Muscle of leg (tissue), 11 donors: ENCODE results near the gene CEMIP2. TPM values are rescaled to one million over a fixed set of nuclear protein-coding genes. Genes with fewer than 3 reads are reported as not detected.

Source experiments
- DNase-seq: peaks from one replicate; pipeline ENCODE4 v3.0.0; 2013
- H3K27ac ChIP-seq: one replicate; pipeline ENCODE4 v1.5.1; 2013; ENCODE audit warnings: mild to moderate bottlenecking, low read length, control low read depth
- H3K27me3 ChIP-seq: one replicate; pipeline ENCODE4 v1.6.1; 2013; ENCODE audit warnings: low read length; ENCODE audit not compliant: control insufficient read depth, insufficient read depth
- H3K36me3 ChIP-seq: one replicate; pipeline ENCODE4 v1.6.1; 2013; ENCODE audit warnings: low read length; ENCODE audit not compliant: control insufficient read depth, insufficient read depth
- H3K4me1 ChIP-seq: one replicate; pipeline ENCODE4 v1.6.1; 2013; ENCODE audit warnings: low read length; ENCODE audit not compliant: control insufficient read depth, insufficient read depth
- H3K4me3 ChIP-seq: one replicate; pipeline ENCODE4 v1.5.1; 2013; ENCODE audit warnings: low read length, control low read depth
- H3K9me3 ChIP-seq: replicated peaks from 2 replicates; pipeline ENCODE4 v1.6.1; 2013; ENCODE audit warnings: low read depth, low read length; ENCODE audit not compliant: control insufficient read depth
- WGBS: methylation state at CpG from one replicate; pipeline ENCODE4 v1.1.5; 2013; ENCODE audit warnings: missing lambda C conversion rate; ENCODE audit not compliant: insufficient coverage; 5-methylcytosine and 5-hydroxymethylcytosine counted together
- polyA plus RNA-seq, 8 donors: library from polyadenylated mRNA; unstranded; fragments of 120-200 nt; gene quantifications; one replicate each; pipeline versions ENCODE4 v1.2.1 to v1.2.3, GENCODE V29; 2013; ENCODE audit warnings: inconsistent platforms in 1 of 8, low replicate concordance in 1 of 8; ENCODE audit not compliant: insufficient read length in 8 of 8, insufficient read depth in 1 of 8
- total RNA-seq: library from RNA; stranded (reverse); fragments of 120-200 nt; gene quantifications from one replicate; pipeline ENCODE4 v1.2.4, GENCODE V29; 2013

CEMIP2 gene
- total and polyA plus RNA-seq, 9 donors = 19.9 to 44.6 (median 26.3) TPM

DNA sequence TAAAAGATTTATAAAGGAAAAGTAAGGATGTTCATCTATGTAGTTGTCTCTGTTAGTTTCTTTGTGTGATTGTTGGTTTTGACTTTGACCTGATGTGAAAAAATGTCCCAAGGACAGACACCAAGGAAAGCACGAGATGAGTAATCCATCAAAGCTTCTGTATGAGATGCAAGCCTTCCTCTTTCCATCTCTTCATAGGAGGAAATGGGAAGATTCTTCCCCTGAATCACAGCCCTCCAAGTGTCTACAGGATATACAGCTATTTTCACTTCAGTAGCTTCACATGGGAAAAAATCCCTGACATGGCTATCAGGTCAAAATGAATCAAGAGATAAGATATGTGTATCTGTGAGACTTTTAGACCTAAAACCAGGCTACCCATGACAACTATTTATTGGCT lies 29.0 kb upstream of the CEMIP2 start:
- no peaks in the 10 kb centered on the region for H3K27me3 ChIP-seq
- H3K9me3 ChIP-seq = no peaks in the 10 kb centered on the region
- WGBS = no CpG with 5 or more reads among the region's 1 CpG
- no peak overlapping the region for H3K4me3 ChIP-seq
- H3K27ac ChIP-seq = no peak overlapping the region
- DNase-seq = no peak
- H3K4me1 ChIP-seq = no peaks in the 10 kb centered on the region
- no peaks in the 10 kb centered on the region for H3K36me3 ChIP-seq

DNA sequence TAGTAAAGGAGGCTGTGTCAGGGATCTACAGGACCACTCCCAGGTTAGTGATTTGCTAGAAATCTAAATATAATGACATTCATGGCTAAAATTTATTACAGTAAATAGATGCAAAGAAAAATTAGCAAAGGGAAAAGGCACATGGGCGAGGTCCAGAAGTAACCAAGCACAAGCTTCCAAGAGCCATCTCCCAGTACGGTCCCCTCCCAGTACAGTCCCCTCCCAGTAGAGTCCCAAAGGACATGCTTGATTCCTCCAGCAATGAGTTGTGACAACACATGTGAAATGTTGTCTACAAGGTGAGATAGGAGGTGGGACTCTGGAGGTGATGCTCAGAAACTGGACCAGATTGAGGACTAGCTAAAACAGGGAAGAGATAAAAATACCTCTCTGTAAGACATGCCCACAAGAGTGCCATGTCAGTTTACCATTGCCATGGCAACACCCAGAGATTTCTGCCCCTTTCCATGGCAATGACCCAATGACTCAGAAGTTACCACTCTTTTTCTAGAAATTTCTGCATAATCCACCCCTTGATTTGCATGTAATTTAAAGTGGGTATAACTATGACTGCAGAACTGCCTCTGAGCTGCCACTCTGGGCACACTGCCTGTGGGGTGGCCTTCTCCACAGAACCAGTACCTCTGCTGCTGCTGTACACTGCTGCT lies 27.9 kb upstream of the CEMIP2 start:
- no peaks in the 10 kb centered on the region for H3K9me3 ChIP-seq
- no peak for DNase-seq
- no CpG with 5 or more reads among the region's 2 CpGs for WGBS
- no peaks in the 10 kb centered on the region for H3K36me3 ChIP-seq
- H3K4me1 ChIP-seq = no peaks in the 10 kb centered on the region
- H3K27ac ChIP-seq = no peak overlapping the region
- H3K4me3 ChIP-seq = no peak overlapping the region
- H3K27me3 ChIP-seq = no peaks in the 10 kb centered on the region

DNA sequence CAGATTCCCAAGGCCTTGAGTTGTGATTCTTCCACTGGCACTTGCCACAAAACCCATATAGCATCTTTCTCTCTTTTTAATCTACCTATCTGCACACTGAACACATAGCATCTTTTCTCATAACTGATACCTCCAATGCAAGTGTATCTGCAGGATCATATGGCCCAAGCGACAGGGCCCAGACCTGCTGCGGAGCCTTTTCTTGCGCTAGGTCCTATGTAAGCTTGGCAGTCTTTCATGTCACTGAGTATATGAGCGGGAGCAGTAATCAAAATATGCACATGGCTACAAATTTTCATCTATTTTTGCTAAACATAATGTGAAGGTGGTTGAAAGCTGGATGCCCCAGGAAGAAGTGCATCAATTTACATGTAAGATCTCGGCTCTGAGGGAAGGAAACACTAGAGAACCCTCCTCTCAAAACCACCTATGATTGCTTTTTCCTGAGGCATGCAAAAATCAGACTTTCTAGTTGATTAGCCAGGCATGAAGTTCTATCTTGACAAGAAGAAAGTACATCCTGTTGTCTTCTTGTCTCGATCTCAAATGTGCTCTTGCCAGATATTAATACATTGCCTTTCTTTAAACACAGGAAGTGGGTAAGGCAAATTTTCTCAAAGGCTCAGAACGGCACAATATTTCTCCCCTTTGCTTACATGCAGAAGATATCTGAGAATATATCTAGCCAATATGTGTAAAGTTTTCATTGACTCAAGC lies 26.9 kb upstream of the CEMIP2 start:
- no peaks in the 10 kb centered on the region for H3K36me3 ChIP-seq
- no peaks in the 10 kb centered on the region for H3K27me3 ChIP-seq
- DNase-seq = no peak
- no CpG with 5 or more reads among the region's 7 CpGs for WGBS
- H3K4me1 ChIP-seq = no peaks in the 10 kb centered on the region
- H3K27ac ChIP-seq = no peak overlapping the region
- H3K9me3 ChIP-seq = no peaks in the 10 kb centered on the region
- H3K4me3 ChIP-seq = no peak overlapping the region

DNA sequence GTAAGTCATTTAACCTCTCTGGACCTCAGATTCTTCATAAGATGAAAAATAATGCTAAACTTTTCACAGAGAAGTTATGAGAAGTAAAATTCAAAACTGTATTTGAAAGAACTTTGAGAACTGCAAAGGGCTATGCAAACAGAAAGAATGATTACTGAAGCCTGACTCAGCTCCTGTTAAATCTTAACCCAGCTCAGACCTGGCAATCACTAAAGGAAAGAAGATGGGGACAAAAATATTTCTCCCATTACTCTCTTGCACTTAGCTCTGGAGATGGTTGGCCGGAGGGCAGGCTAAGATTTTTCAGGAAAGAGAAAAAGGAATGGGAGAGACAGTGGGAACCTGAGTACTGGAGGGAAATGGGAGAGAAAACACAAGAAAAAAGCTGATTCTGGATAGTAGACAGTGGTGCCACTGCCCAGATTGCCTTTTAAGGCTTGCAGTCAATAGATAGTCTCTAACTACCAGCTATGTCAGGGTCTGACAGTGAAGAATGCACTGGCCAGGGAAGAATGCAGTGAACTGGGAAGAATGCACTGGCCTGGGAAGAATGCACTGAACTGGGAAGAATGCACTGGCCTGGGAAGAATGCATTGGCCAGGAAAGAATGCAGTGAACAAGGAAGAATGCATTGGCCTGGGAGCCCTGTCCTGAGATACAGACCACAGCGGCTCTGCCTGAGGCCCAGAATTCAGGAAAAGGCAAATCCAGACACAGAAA lies 25.2 kb upstream of the CEMIP2 start:
- peak; percentile 32 for DNase-seq
- WGBS = 71% methylated on average over 1 of the region's 2 CpGs
- Histone ChIP-seq H3K27me3 (no peaks in the 10 kb centered on the region), H3K27ac (no peak overlapping the region), H3K4me3 (no peak overlapping the region), H3K36me3 (no peaks in the 10 kb centered on the region), H3K4me1 (no peaks in the 10 kb centered on the region), H3K9me3 (no peaks in the 10 kb centered on the region)

DNA sequence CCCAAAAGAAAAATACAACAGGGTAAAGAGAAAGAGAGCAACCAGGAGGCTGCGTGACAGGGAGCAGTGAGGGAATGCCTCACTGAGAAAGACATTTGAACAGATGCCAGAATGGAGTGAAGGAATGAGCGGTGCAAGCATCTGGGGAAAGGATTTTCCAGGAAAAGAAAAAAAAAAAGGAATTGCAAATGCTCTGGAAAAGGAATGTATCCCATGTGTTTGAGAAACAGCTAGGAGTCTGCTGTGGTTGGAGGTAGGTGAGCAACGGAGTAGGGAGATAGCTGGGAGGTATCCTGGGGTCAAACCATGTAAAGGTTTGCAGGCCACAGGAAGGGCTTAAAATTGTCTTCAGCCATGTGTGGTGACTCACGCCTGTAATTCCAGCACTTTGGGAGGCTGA lies 23.6 kb upstream of the CEMIP2 start:
- H3K27ac ChIP-seq = no peak overlapping the region
- no peaks in the 10 kb centered on the region for H3K9me3 ChIP-seq
- no peak overlapping the region for H3K4me3 ChIP-seq
- H3K36me3 ChIP-seq = no peaks in the 10 kb centered on the region
- 19% methylated on average over 3 of the region's 4 CpGs for WGBS
- H3K4me1 ChIP-seq = no peaks in the 10 kb centered on the region
- no peaks in the 10 kb centered on the region for H3K27me3 ChIP-seq
- DNase-seq = peak; percentile 70

DNA sequence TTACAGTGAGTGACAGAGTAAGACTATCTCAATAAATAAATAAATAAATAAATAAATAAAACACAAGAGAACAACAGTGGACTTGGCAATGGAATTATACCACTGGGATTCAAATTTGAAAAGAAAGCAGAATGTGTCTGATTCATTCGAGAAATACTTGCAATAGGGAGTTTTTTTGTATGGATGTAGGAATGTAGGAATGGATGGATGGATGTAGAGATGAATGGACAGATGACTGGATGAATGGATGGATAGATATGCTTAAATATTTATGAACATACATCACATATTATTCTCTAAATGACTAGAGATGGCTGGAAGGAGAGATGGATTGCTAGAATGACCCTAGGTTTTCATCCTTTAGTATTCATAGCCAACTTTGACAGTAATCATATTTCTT lies 22.0 kb upstream of the CEMIP2 start:
- no peaks in the 10 kb centered on the region for H3K9me3 ChIP-seq

DNA sequence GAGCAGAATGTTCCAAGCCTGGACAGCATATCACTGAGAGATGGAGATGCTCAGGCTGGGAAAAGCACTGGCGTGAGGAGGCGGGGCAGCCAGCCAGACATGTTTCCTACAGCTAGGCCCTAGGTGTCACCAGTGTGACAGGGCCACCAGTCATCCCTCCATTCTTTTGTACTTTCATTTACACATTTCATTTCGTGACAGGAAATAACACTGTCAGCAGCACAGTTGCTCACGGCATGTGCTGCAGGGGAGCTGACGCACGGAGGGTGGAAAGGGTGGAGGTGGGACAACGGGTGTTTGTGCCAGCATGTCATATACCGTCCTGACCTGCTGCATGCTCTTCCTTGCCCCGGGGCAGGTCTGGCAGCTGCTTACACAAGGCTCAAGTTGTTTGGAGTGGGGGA lies 14.8 kb upstream of the CEMIP2 start:
- H3K36me3 ChIP-seq = no peaks in the 10 kb centered on the region
- no peaks in the 10 kb centered on the region for H3K27me3 ChIP-seq
- DNase-seq = no peak
- 57% methylated on average over 6 of the region's 9 CpGs for WGBS
- no peak overlapping the region for H3K4me3 ChIP-seq
- no peaks in the 10 kb centered on the region for H3K9me3 ChIP-seq
- H3K4me1 ChIP-seq = no peaks in the 10 kb centered on the region
- no peak overlapping the region for H3K27ac ChIP-seq

More for the DNA sequence above, 22.0 kb upstream of the CEMIP2 start:
- Histone ChIP-seq H3K36me3 (no peaks in the 10 kb centered on the region), H3K27me3 (no peaks in the 10 kb centered on the region), H3K4me3 (no peak overlapping the region), H3K4me1 (no peaks in the 10 kb centered on the region), H3K27ac (no peak overlapping the region)
- no peak for DNase-seq
- no CpG with 5 or more reads among the region's 1 CpG for WGBS

DNA sequence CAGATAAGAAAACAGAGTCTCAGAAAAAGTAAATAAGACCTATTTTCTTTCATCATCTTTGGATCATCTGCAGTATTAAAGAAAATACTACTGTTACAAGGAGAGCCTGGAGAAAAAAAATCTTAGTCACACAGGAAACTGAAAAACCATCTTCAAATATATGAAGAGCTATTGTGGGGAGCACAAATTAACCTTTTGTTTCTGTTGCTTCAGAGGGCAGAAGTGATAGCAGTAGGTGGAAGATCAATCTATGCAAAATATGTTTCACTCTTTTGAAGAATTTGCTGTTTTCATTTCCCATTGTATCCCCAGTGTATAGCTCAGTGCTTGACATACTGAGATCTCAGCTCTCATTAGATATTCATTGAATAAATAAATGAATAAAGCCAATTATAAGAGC lies 13.1 kb upstream of the CEMIP2 start:
- DNase-seq = no peak
- Histone ChIP-seq H3K4me1 (no peaks in the 10 kb centered on the region), H3K27ac (no peak overlapping the region), H3K36me3 (no peaks in the 10 kb centered on the region), H3K27me3 (no peaks in the 10 kb centered on the region), H3K4me3 (no peak overlapping the region), H3K9me3 (no peaks in the 10 kb centered on the region)

DNA sequence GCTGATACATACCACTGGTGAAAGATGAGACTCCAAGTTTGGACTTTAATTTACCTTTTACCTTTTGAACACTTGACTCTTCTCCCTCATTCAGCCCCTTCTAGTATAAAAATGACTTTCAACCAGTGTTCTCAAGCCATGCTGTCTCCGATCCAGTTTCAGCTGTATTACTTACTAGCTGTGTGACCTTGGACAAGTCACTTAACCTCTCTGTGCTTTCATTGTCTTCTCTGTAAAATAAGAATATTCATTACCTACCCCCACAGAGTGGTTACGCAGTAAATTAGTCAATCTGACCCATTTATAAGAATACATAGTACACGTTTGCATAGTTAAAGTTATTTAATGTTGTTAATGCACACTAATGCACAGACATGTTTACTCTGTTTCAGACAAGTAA lies 12.6 kb upstream of the CEMIP2 start:
- 83% methylated on average over 1 of the region's 3 CpGs for WGBS
- no peaks in the 10 kb centered on the region for H3K36me3 ChIP-seq
- no peak for DNase-seq
- H3K27me3 ChIP-seq = no peaks in the 10 kb centered on the region
- H3K9me3 ChIP-seq = no peaks in the 10 kb centered on the region
- no peak overlapping the region for H3K4me3 ChIP-seq
- H3K4me1 ChIP-seq = no peaks in the 10 kb centered on the region
- no peak overlapping the region for H3K27ac ChIP-seq

DNA sequence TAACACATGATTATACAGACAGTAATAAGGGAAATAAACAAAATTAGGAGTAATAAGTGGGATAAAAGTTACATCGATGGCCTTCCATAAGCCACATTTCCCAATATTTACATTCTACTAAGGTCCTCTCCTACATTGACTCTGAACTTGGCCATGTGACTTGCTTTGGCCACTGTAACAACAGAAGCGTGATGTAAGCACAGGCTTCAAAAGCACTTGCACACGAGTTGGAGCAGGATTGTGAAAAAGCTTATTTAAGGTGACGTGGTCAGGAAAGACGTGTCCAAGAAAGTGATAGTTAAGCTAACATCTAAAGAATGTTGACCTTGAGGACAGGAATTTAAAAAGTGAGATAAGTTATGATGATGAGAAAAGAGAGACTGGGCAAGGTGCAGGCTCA lies 9.8 kb upstream of the CEMIP2 start:
- WGBS = 75% methylated on average over 4 of the region's 5 CpGs
- Histone ChIP-seq H3K27ac (no peak overlapping the region), H3K9me3 (no peaks in the 10 kb centered on the region), H3K4me1 (peaks cover 3% of the 10 kb centered on the region), H3K27me3 (no peaks in the 10 kb centered on the region), H3K36me3 (no peaks in the 10 kb centered on the region), H3K4me3 (no peak overlapping the region)
- no peak for DNase-seq
